HG02798 (cell line): ENCODE measurements around the gene CLDN5.

Experiments
- ATAC-seq: cut with Tn5 transposase; IDR thresholded peaks from one replicate; pipeline ENCODE4 v1.9.1; 2021; ENCODE audit warnings: mild to moderate bottlenecking; ENCODE audit not compliant: unreplicated experiment, poor library complexity

CLDN5 gene

GRCh38 chr22:19507534-19507861, 16.7 kb downstream of the CLDN5 start:
- ATAC-seq: no peak

GRCh38 chr22:19506212-19506611, 18.0 kb downstream of the CLDN5 start:
- ATAC-seq: no peak

- ATAC-seq: no peak
These were observed 18.5 kb downstream of the CLDN5 start for GRCh38 chr22:19505735-19506126.

- ATAC-seq: no peak
These were observed 19.1 kb downstream of the CLDN5 start for GRCh38 chr22:19504900-19505734.

GRCh38 chr22:19503869-19504268, 20.3 kb downstream of the CLDN5 start:
- no peak for ATAC-seq

- no peak for ATAC-seq
These were observed 20.8 kb downstream of the CLDN5 start for GRCh38 chr22:19503367-19503766.

GRCh38 chr22:19501897-19502447, 22.2 kb downstream of the CLDN5 start:
- ATAC-seq: no peak

- ATAC-seq: no peak
These were observed 24.3 kb downstream of the CLDN5 start for GRCh38 chr22:19499880-19500242.

GRCh38 chr22:19499236-19499879, 24.9 kb downstream of the CLDN5 start:
- ATAC-seq: no peak

- no peak for ATAC-seq
These were observed 25.4 kb downstream of the CLDN5 start for GRCh38 chr22:19498866-19499190.

- no peak for ATAC-seq
These were observed 25.9 kb downstream of the CLDN5 start for GRCh38 chr22:19498154-19498865.

GRCh38 chr22:19497245-19497644, 27.0 kb downstream of the CLDN5 start:
- ATAC-seq: no peak

- no peak for ATAC-seq
These were observed 27.9 kb downstream of the CLDN5 start for GRCh38 chr22:19496324-19496630.

- ATAC-seq: no peak
These were observed 28.5 kb downstream of the CLDN5 start for GRCh38 chr22:19495562-19496323.

- ATAC-seq: no peak
These were observed 29.5 kb downstream of the CLDN5 start for GRCh38 chr22:19494676-19495173.

- ATAC-seq: no peak
These were observed 30.1 kb downstream of the CLDN5 start for GRCh38 chr22:19494001-19494560.

- no peak for ATAC-seq
These were observed 31.6 kb downstream of the CLDN5 start for GRCh38 chr22:19492504-19493174.

- ATAC-seq: no peak
These were observed 33.5 kb downstream of the CLDN5 start for GRCh38 chr22:19490628-19491230.
